Common myeloid progenitor, CD34-positive (primary cell): ENCODE measurements around the gene ABHD5.
A peak's percentile ranks its signal among the peaks of the same experiment; 100 is the strongest.

Source experiments
- CTCF ChIA-PET: fragments of 350-600 bp; sonication (Branson Sonifier 250); formaldehyde crosslinking; loops from one replicate; lab custom pipeline; 2021; ENCODE audit warnings: antibody characterized with exemption; lab: Charles Lee
- POLR2A ChIA-PET: fragments of 350-600 bp; sonication (Branson Sonifier 250); formaldehyde crosslinking; loops from one replicate; lab custom pipeline; 2021; ENCODE audit warnings: antibody characterized with exemption; lab: Charles Lee
- DNase-seq, 3 donors: peaks; one replicate each; pipeline versions ENCODE4 v3.0.0 to v3.0.0-alpha.2; 2013
- H3K27ac ChIP-seq, 2 experiments: 1 replicate in 1 of 2; 2 replicates in 1 of 2; pipeline ENCODE4 v1.7.0; 2013; ENCODE audit warnings: inconsistent platforms in 2 of 2, low read length in 2 of 2, mild to moderate bottlenecking in 2 of 2, low read depth in 1 of 2, moderate library complexity in 1 of 2; ENCODE audit not compliant: severe bottlenecking in 2 of 2, insufficient read depth in 1 of 2, poor library complexity in 1 of 2
- H3K27me3 ChIP-seq, 5 experiments: replicated peaks in 2 of 5; 1 replicate in 3 of 5; 2 replicates in 2 of 5; pipeline versions ENCODE4 v1.6.1 to v1.7.0; 2013; ENCODE audit warnings: low read length in 4 of 5, mild to moderate bottlenecking in 2 of 5, moderate library complexity in 2 of 5, inconsistent platforms in 1 of 5; ENCODE audit not compliant: insufficient read depth in 5 of 5, control insufficient read depth in 4 of 5
- H3K36me3 ChIP-seq, 4 experiments: 1 replicate in 2 of 4; 2 replicates in 2 of 4; pipeline versions ENCODE4 v1.6.1 to v1.7.0; 2013; ENCODE audit warnings: low read length in 3 of 4, control low read depth in 1 of 4, mild to moderate bottlenecking in 1 of 4; ENCODE audit not compliant: control insufficient read depth in 4 of 4, insufficient read depth in 4 of 4
- H3K4me1 ChIP-seq, 4 experiments: 1 replicate in 3 of 4; 2 replicates in 1 of 4; pipeline versions ENCODE4 v1.6.1 to v1.7.1; 2013; ENCODE audit warnings: low read length in 3 of 4, mild to moderate bottlenecking in 3 of 4, control low read depth in 1 of 4, inconsistent platforms in 1 of 4, moderate library complexity in 1 of 4; ENCODE audit not compliant: control insufficient read depth in 4 of 4, insufficient read depth in 4 of 4; ENCODE audit errors: control extremely low read depth in 1 of 4
- H3K4me3 ChIP-seq, 7 experiments: 1 replicate in 4 of 7; 2 replicates in 3 of 7; pipeline versions ENCODE4 v1.5.1 to v1.7.0; 2013; ENCODE audit warnings: mild to moderate bottlenecking in 7 of 7, low read length in 6 of 7, moderate library complexity in 6 of 7, inconsistent platforms in 2 of 7, low read depth in 2 of 7, control low read depth in 1 of 7; ENCODE audit not compliant: insufficient read depth in 4 of 7, control insufficient read depth in 1 of 7; ENCODE audit errors: extremely low read depth in 1 of 7
- H3K9me3 ChIP-seq, 5 experiments: 1 replicate in 4 of 5; 2 replicates in 1 of 5; pipeline versions ENCODE4 v1.6.1 to v1.7.1; 2013; ENCODE audit warnings: low read length in 4 of 5, mild to moderate bottlenecking in 2 of 5, inconsistent platforms in 1 of 5, low read depth in 1 of 5, moderate library complexity in 1 of 5; ENCODE audit not compliant: control insufficient read depth in 4 of 5, insufficient read depth in 2 of 5; ENCODE audit errors: control extremely low read depth in 1 of 5
- WGBS: methylation state at CpG from one replicate; pipeline ENCODE4 v1.1.5; 2013; ENCODE audit not compliant: insufficient coverage; 5-methylcytosine and 5-hydroxymethylcytosine counted together

ABHD5 gene

GRCh38 chr3:43685921-43686320, 4.8 kb upstream of the ABHD5 start:
- POLR2A ChIA-PET: no interaction called here
- 100% methylated on average over 2 of the region's 4 CpGs for WGBS
- H3K4me3 ChIP-seq: no peak overlapping the region
- no peak overlapping the region for H3K27ac ChIP-seq
- no peaks in the 10 kb centered on the region for H3K27me3 ChIP-seq
- H3K9me3 ChIP-seq: no peaks in the 10 kb centered on the region
- H3K36me3 ChIP-seq: no peaks in the 10 kb centered on the region
- DNase-seq: no peak
- CTCF ChIA-PET: no interaction called here
- H3K4me1 ChIP-seq: peaks cover 0 to 8% (median 6%) of the 10 kb centered on the region in 4 experiments

GRCh38 chr3:43686333-43686699, 4.4 kb upstream of the ABHD5 start:
- H3K27me3 ChIP-seq: no peaks in the 10 kb centered on the region
- CTCF ChIA-PET: no interaction called here
- H3K4me1 ChIP-seq: peaks cover 0 to 8% (median 6%) of the 10 kb centered on the region in 4 experiments
- POLR2A ChIA-PET: no interaction called here
- no CpG with 5 or more reads among the region's 4 CpGs for WGBS
- H3K4me3 ChIP-seq: no peak overlapping the region
- H3K27ac ChIP-seq: peak overlapping the region in 1 of 2 experiments; percentile 19
- DNase-seq: no peak
- H3K36me3 ChIP-seq: no peaks in the 10 kb centered on the region
- H3K9me3 ChIP-seq: no peaks in the 10 kb centered on the region

DNA sequence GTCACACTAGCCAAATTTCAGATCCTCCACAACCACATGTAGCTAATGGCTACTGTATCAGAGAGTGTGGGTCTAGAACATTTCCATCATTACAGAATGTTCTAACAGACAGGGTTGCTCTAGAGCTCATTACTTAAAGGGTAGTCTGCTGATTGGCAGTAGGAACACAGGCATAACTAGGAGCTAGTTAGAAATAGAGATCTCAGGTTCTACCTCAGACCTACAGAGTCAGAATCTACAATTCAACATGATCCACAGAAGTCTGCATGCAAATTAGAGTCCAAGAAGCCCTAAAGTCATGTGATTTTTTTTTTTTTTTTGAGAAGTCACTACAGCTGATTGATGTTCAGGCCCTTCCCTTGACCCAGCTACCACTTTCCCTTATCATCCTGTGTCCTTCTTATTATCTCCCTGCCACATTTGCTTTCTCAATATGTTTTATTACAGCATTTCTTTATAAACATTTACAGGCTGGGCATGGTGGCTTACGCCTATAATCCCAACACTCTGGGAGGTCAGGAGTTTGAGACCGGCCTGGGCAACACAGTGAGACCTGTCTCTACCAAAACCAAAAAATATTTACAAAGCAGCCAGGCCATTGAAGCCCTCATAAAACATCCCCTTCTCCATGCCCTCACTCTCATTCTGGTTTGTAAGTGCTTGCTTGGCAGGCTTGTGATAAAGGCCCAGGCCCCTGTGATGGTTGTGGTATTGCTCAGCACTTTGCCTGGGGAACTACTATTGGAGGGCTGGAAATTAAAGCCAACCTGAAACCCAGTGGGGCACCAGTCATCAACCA, 3.8 kb upstream of the ABHD5 start:
- Histone ChIP-seq H3K4me3 (no peak overlapping the region), H3K27ac (peak overlapping the region in 1 of 2 experiments; percentile 43), H3K9me3 (no peaks in the 10 kb centered on the region), H3K4me1 (peaks cover 0 to 11% (median 9%) of the 10 kb centered on the region in 4 experiments), H3K27me3 (no peaks in the 10 kb centered on the region), H3K36me3 (no peaks in the 10 kb centered on the region)
- 100% methylated on average over 1 of the region's 2 CpGs for WGBS
- ChIA-PET POLR2A (no interaction called here), CTCF (no interaction called here)
- peak in 1 of 3 donors; percentile 44 for DNase-seq

GRCh38 chr3:43687499-43687811, 3.3 kb upstream of the ABHD5 start:
- no peaks in the 10 kb centered on the region for H3K36me3 ChIP-seq
- ChIA-PET CTCF (no interaction called here), POLR2A (no interaction called here)
- no peaks in the 10 kb centered on the region for H3K27me3 ChIP-seq
- DNase-seq: no peak
- no peak overlapping the region for H3K4me3 ChIP-seq
- H3K4me1 ChIP-seq: peaks cover 0 to 17% (median 11%) of the 10 kb centered on the region in 4 experiments
- WGBS: 83% methylated on average over 1 of the region's 1 CpG
- H3K27ac ChIP-seq: peak overlapping the region in 1 of 2 experiments; percentile 43
- no peaks in the 10 kb centered on the region for H3K9me3 ChIP-seq

GRCh38 chr3:43688245-43688650, 2.5 kb upstream of the ABHD5 start:
- H3K9me3 ChIP-seq: no peaks in the 10 kb centered on the region
- DNase-seq: no peak
- no peaks in the 10 kb centered on the region for H3K27me3 ChIP-seq
- H3K4me3 ChIP-seq: no peak overlapping the region
- CTCF ChIA-PET: no interaction called here
- H3K36me3 ChIP-seq: no peaks in the 10 kb centered on the region
- no peak overlapping the region for H3K27ac ChIP-seq
- peaks cover 2 to 20% (median 13%) of the 10 kb centered on the region in 4 experiments for H3K4me1 ChIP-seq
- WGBS: 100% methylated on average over 3 of the region's 4 CpGs
- POLR2A ChIA-PET: no interaction called here

DNA sequence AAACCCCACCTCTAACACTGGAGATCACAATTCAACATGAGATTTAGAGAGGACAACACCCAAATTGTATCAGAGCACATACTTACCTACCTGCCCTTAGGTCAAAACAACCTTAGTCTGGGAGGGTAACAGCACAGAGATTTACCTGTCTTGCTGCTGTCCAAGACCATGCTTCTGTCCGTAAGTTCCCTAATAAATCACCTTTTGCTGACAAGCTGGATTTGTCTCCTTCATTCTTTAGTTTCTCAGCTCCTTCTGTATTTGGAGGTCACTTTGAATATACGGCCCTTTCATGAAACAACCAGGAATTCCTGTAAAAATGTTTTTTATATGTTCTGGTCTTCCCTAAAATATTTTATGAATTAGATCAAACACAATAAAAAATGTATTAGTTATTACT, 1.6 kb upstream of the ABHD5 start:
- Histone ChIP-seq H3K36me3 (no peaks in the 10 kb centered on the region), H3K9me3 (no peaks in the 10 kb centered on the region), H3K27me3 (no peaks in the 10 kb centered on the region), H3K4me1 (peaks cover 2 to 20% (median 13%) of the 10 kb centered on the region in 4 experiments), H3K4me3 (no peak overlapping the region), H3K27ac (peak overlapping the region in 1 of 2 experiments; percentile 74)
- DNase-seq: no peak
- WGBS: 91% methylated on average over 1 of the region's 2 CpGs
- ChIA-PET POLR2A (no interaction called here), CTCF (no interaction called here)

GRCh38 chr3:43689766-43690399, 855 bp upstream of the ABHD5 start:
- 15% methylated on average over 18 of the region's 26 CpGs for WGBS
- Histone ChIP-seq H3K27ac (peak overlapping the region in 1 of 2 experiments; percentile 74), H3K9me3 (no peaks in the 10 kb centered on the region), H3K4me1 (peaks cover 2 to 20% (median 13%) of the 10 kb centered on the region in 4 experiments), H3K4me3 (peak overlapping the region; percentile 4 to 94 (median 79)), H3K27me3 (no peaks in the 10 kb centered on the region), H3K36me3 (no peaks in the 10 kb centered on the region)
- DNase-seq: peak in 1 of 3 donors; percentile 17
- POLR2A ChIA-PET: interaction anchor here (0.5 to 1.1 kb wide), 2 partner anchors 11 to 51 kb away, joined by 3 read pairs; no protein-coding TSS in a partner anchor
- CTCF ChIA-PET: interaction anchor here (0.9 kb wide), 1 partner anchor 27 kb away, joined by 3 read pairs; no protein-coding TSS in a partner anchor
